HG03175 (cell line): ENCODE results near the gene TRNP1.
"Not testable (repeated sequence)": the region's sequence is repeated elsewhere in the genome, so short reads cannot be mapped to it uniquely, and the experiment has no call there.

Experiments used
- ATAC-seq: cut with Tn5 transposase; IDR thresholded peaks from one replicate; pipeline ENCODE4 v1.9.1; 2021; ENCODE audit warnings: mild to moderate bottlenecking, moderate library complexity; ENCODE audit not compliant: unreplicated experiment

Gene TRNP1

GRCh38 chr1:26972390-26972789, 21.1 kb upstream of the TRNP1 start:
- ATAC-seq = no peak

GRCh38 chr1:26972821-26973220, 20.7 kb upstream of the TRNP1 start:
- no peak for ATAC-seq

- no peak for ATAC-seq
Observed at GRCh38 chr1:26976621-26977510, 16.6 kb upstream of the TRNP1 start.

- no peak for ATAC-seq
Observed at GRCh38 chr1:26978901-26979300, 14.6 kb upstream of the TRNP1 start.

- ATAC-seq = no peak
Observed at GRCh38 chr1:26981146-26981846, 12.2 kb upstream of the TRNP1 start.

GRCh38 chr1:26983863-26984262, 9.6 kb upstream of the TRNP1 start:
- ATAC-seq = no peak

- no peak for ATAC-seq
Observed at GRCh38 chr1:26984291-26984690, 9.2 kb upstream of the TRNP1 start.

GRCh38 chr1:26986658-26987057, 6.8 kb upstream of the TRNP1 start:
- no peak for ATAC-seq

GRCh38 chr1:26989403-26990109, 3.9 kb upstream of the TRNP1 start:
- ATAC-seq = not testable (repeated sequence)

GRCh38 chr1:26991310-26992116, 2.0 kb upstream of the TRNP1 start:
- ATAC-seq = no peak

- ATAC-seq = no peak
Observed at GRCh38 chr1:26994020-26994786, 711 bp downstream of the TRNP1 start.

GRCh38 chr1:26994787-26995517, 1.5 kb downstream of the TRNP1 start:
- no peak for ATAC-seq

- no peak for ATAC-seq
Observed at GRCh38 chr1:26996024-26996423, 2.5 kb downstream of the TRNP1 start.

- ATAC-seq = no peak
Observed at GRCh38 chr1:26996665-26997064, 3.2 kb downstream of the TRNP1 start.

GRCh38 chr1:26998429-26999300, 5.2 kb downstream of the TRNP1 start:
- no peak for ATAC-seq

- no peak for ATAC-seq
Observed at GRCh38 chr1:26999440-26999987, 6.0 kb downstream of the TRNP1 start.

- ATAC-seq = no peak
Observed at GRCh38 chr1:27000090-27000816, 6.8 kb downstream of the TRNP1 start.
